ENCODE measurements around the gene BIRC6.

DNA sequence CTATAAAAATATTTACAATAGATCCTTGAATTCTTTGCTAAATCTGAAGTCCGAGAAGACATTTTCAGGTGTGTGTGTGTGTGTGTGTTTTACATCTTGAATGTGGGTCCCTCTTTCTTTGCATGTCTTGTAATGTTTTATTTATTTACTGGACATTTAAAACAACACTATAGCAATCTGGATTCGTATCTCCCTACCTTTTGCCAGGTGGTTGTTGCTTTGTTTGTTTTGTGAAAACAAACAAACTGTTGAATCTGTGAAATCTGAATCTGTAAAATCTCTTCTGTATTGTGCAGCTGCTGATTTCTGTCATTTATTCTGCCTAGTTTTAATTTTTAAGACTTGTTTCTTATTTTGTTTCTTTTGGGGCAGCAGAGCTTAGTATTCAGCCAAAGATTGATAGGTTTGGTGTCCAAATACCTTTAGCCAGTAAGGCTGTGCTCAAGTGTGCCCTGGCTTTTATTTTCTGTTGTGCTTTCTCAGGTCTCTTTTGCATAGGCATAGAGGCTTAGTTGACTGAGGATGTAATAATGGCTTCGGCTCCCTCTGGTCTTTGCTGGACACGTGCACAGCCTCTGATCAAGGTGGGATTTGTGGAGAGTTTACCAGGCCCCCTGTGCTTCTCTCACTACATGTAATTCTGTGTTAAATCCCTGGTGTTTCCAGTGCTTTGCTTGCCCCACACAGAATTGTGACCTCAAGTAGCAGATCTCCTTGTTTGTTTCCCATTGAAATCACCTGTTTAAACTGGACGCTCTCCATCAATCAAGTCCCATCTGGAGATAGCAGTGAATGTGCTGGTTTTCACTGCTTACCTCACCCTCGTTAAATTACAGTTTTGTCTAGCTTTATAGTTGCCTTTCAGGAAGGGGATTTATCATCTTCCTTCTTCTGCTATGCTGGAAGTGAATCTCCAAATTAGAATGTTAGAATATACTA lies 71.1 kb downstream of the BIRC6 start:
- no peak for TF ChIP-seq POLR2A (IDR thresholded peaks at IDR 0.05; ENCODE audit: low read depth, low read length)
- no peak for TF ChIP-seq TAF1 (IDR thresholded peaks at IDR 0.05; ENCODE audit: borderline replicate concordance, low read depth, low read length)
- no peak for TF ChIP-seq POLR2AphosphoS5 (IDR thresholded peaks at IDR 0.05; ENCODE audit: low read depth, low read length)
